ENCODE results near the gene POU5F1.

GRCh38 chr6:31158140-31158862, 12.2 kb downstream of the POU5F1 start, which contains the start of gene TCF19:
- TF ChIP-seq, protein P1, sequence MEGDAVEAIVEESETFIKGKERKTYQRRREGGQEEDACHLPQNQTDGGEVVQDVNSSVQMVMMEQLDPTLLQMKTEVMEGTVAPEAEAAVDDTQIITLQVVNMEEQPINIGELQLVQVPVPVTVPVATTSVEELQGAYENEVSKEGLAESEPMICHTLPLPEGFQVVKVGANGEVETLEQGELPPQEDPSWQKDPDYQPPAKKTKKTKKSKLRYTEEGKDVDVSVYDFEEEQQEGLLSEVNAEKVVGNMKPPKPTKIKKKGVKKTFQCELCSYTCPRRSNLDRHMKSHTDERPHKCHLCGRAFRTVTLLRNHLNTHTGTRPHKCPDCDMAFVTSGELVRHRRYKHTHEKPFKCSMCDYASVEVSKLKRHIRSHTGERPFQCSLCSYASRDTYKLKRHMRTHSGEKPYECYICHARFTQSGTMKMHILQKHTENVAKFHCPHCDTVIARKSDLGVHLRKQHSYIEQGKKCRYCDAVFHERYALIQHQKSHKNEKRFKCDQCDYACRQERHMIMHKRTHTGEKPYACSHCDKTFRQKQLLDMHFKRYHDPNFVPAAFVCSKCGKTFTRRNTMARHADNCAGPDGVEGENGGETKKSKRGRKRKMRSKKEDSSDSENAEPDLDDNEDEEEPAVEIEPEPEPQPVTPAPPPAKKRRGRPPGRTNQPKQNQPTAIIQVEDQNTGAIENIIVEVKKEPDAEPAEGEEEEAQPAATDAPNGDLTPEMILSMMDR (IDR thresholded peaks at IDR 0.05; ENCODE audit: low read depth, low read length): no peak
- TF ChIP-seq POLR2A (IDR thresholded peaks at IDR 0.05; ENCODE audit: extremely low read depth, insufficient read length): peak; percentile 28
- TF ChIP-seq, protein P2, sequence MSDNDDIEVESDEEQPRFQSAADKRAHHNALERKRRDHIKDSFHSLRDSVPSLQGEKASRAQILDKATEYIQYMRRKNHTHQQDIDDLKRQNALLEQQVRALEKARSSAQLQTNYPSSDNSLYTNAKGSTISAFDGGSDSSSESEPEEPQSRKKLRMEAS (IDR thresholded peaks at IDR 0.05; ENCODE audit: low read depth, low read length): no peak

Measured in NB4 (cell line).